GM23338 (cell line): ENCODE results near the gene PIK3CB. TPM values are rescaled to one million over a fixed set of nuclear protein-coding genes. Genes with fewer than 3 reads are reported as not detected.

Source experiments
- ATAC-seq: fragments of 200-7000 bp; cut with Tn5 transposase; 3 replicates; pipeline ENCODE4 v1.9.1; 2020
- DNase-seq: peaks from one replicate; pipeline ENCODE4 v3.0.0-alpha.2; 2015; ENCODE audit warnings: low spot score
- H2AFZ ChIP-seq: fragments of 200-600 bp; sonication (generic); 2 replicates; pipeline ENCODE4 v1.8.0; 2016; ENCODE audit warnings: antibody characterized with exemption, mild to moderate bottlenecking, moderate library complexity
- H3F3A ChIP-seq: fragments of 200-600 bp; sonication (generic); replicated peaks from 2 replicates; pipeline ENCODE4 v1.8.0; 2017; ENCODE audit warnings: antibody characterized with exemption, mixed run types, low read depth
- H3K27ac ChIP-seq: fragments of 200-600 bp; sonication (generic); 2 replicates; pipeline ENCODE4 v1.6.1; 2016; ENCODE audit warnings: low read depth
- H3K27me3 ChIP-seq: fragments of 200-600 bp; sonication (generic); 2 replicates; pipeline ENCODE4 v1.8.0; 2016; ENCODE audit warnings: mild to moderate bottlenecking, mixed run types, moderate library complexity; ENCODE audit not compliant: insufficient read depth
- H3K36me3 ChIP-seq: fragments of 200-600 bp; sonication (generic); 2 replicates; pipeline ENCODE4 v1.8.0; 2016; ENCODE audit warnings: mild to moderate bottlenecking; ENCODE audit not compliant: insufficient read depth
- H3K4me1 ChIP-seq: fragments of 200-600 bp; sonication (generic); 2 replicates; pipeline ENCODE4 v1.8.0; 2016; ENCODE audit warnings: mild to moderate bottlenecking, moderate library complexity; ENCODE audit not compliant: insufficient read depth
- H3K4me2 ChIP-seq: fragments of 200-600 bp; sonication (generic); 2 replicates; pipeline ENCODE4 v1.7.1; 2017; ENCODE audit warnings: mixed run types
- H3K4me3 ChIP-seq: fragments of 200-600 bp; sonication (generic); 2 replicates; pipeline ENCODE4 v1.6.1; 2016; ENCODE audit warnings: mixed run types
- H3K79me2 ChIP-seq: fragments of 200-600 bp; sonication (generic); replicated peaks from 2 replicates; pipeline ENCODE4 v1.8.0; 2017; ENCODE audit warnings: mild to moderate bottlenecking; ENCODE audit not compliant: insufficient read depth
- H3K9me2 ChIP-seq: fragments of 200-600 bp; sonication (generic); 2 replicates; pipeline ENCODE4 v1.8.0; 2017; ENCODE audit not compliant: insufficient read depth
- H4K20me1 ChIP-seq: fragments of 200-600 bp; sonication (generic); replicated peaks from 2 replicates; pipeline ENCODE4 v1.8.0; 2017; ENCODE audit warnings: mild to moderate bottlenecking; ENCODE audit not compliant: insufficient read depth
- H3K27ac Mint-ChIP-seq: 2 replicates; pipeline ENCODE4 v1.8.0; 2020; ENCODE audit warnings: inconsistent platforms, mild to moderate bottlenecking, moderate library complexity, mixed read lengths
- H3K27me3 Mint-ChIP-seq: 3 replicates; pipeline ENCODE4 v1.8.0; 2022; ENCODE audit warnings: low read depth, mild to moderate bottlenecking, moderate library complexity, mixed read lengths, inconsistent platforms; ENCODE audit not compliant: insufficient read depth, poor library complexity
- H3K36me3 Mint-ChIP-seq: 3 replicates; pipeline ENCODE4 v1.8.0; 2021; ENCODE audit warnings: low read depth, mild to moderate bottlenecking, inconsistent platforms, moderate library complexity, mixed read lengths
- H3K4me1 Mint-ChIP-seq: 3 replicates; pipeline ENCODE4 v1.8.0; 2020; ENCODE audit warnings: mild to moderate bottlenecking, inconsistent platforms, mixed read lengths
- H3K4me3 Mint-ChIP-seq: 3 replicates; pipeline ENCODE4 v1.8.0; 2021; ENCODE audit warnings: moderate library complexity, mild to moderate bottlenecking, inconsistent platforms, mixed read lengths
- H3K9me3 Mint-ChIP-seq: 3 replicates; pipeline ENCODE4 v1.8.0; 2020; ENCODE audit warnings: moderate library complexity, mild to moderate bottlenecking, inconsistent platforms, mixed read lengths
- CREB1 ChIP-seq: fragments of 250-450 bp; sonication (Bioruptor Pico); IDR thresholded peaks from 2 replicates; pipeline ENCODE4 v1.5.0; 2020; ENCODE audit warnings: low read depth, mild to moderate bottlenecking, moderate library complexity
- EZH2 ChIP-seq: fragments of 200-600 bp; sonication (generic); IDR thresholded peaks from one replicate; pipeline ENCODE4 v1.8.0; 2017; ENCODE audit warnings: antibody characterized with exemption, mild to moderate bottlenecking, low read depth; ENCODE audit not compliant: unreplicated experiment
- EZH2phosphoT487 ChIP-seq: fragments of 200-600 bp; sonication (generic); IDR thresholded peaks from one replicate; pipeline ENCODE4 v1.8.1; 2018; ENCODE audit warnings: antibody characterized with exemption; ENCODE audit not compliant: unreplicated experiment
- NANOG ChIP-seq: IDR thresholded peaks from 2 replicates; pipeline ENCODE4 v1.6.1; 2016; ENCODE audit warnings: antibody characterized with exemption, borderline replicate concordance
- POLR2AphosphoS5 ChIP-seq: IDR thresholded peaks from 2 replicates; pipeline ENCODE4 v1.6.1; 2016; ENCODE audit warnings: antibody characterized with exemption, low read depth
- REST ChIP-seq: IDR thresholded peaks from one replicate; pipeline ENCODE4 v1.6.1; 2018; ENCODE audit warnings: antibody characterized with exemption; ENCODE audit not compliant: unreplicated experiment
- STAT1 ChIP-seq: IDR thresholded peaks from one replicate; pipeline ENCODE4 v1.6.1; 2016; ENCODE audit warnings: antibody characterized with exemption; ENCODE audit not compliant: unreplicated experiment
- ZNF331 ChIP-seq: fragments of 250-450 bp; sonication (Bioruptor Pico); IDR thresholded peaks from 2 replicates; pipeline ENCODE4 v1.5.0; 2020; ENCODE audit warnings: low read depth, mild to moderate bottlenecking, moderate library complexity
- ZNF462 ChIP-seq: fragments of 250-450 bp; sonication (Bioruptor Pico); IDR thresholded peaks from 2 replicates; pipeline ENCODE4 v1.5.0; 2020; ENCODE audit warnings: mild to moderate bottlenecking, moderate library complexity
- polyA plus RNA-seq: library from polyadenylated mRNA; unstranded; fragments of >200 nt; fragmentation: Nextera tagmentation; extraction: Ambion mirVana; gene quantifications from 2 replicates; pipeline ENCODE4 v1.2.1, GENCODE V29; 2016
- total RNA-seq: library from RNA; depleted of rRNA; stranded (reverse); fragments of >200 nt; shearing (Covaris generic); gene quantifications from 2 replicates; pipeline ENCODE4 v1.2.3, GENCODE V29; 2014
- TF ChIP-seq, protein P1 (sequence below), 2 experiments: fragments of 200-600 bp in 1 of 2; sonication (generic) in 1 of 2; conservative IDR thresholded peaks; 2 replicates each; pipeline versions ENCODE4 v1.5.1 to v1.6.1; 2016 to 2017; ENCODE audit warnings: antibody characterized with exemption in 2 of 2, low read depth in 2 of 2, mild to moderate bottlenecking in 2 of 2, moderate library complexity in 1 of 2

PIK3CB gene
- total and polyA plus RNA-seq, 2 experiments from 2014 or later = 13.3 to 32.4 TPM

DNA sequence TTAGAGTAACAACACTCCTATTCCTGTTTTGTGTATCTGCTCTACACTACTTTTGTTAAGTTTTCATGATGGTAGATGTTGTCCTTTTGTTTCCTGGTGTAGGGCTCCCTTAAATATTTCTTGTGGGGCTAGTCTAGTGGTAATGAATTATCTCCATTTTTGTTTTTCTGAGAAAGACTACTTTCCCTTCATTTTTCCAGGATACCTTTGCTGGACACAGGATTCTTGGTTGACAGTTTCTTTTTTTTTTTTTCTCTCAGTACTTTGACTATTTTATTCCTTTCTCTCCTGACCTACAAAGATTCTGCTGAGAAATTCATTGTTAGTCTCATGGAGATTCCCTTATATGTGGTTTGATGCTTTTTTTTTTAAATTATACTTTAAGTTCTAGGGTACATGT, 188.2 kb downstream of the PIK3CB start (continued):
- no peak for TF ChIP-seq EZH2
- no peak for TF ChIP-seq POLR2AphosphoS5
- no peak for TF ChIP-seq NANOG
- no peak for TF ChIP-seq REST
- TF ChIP-seq EZH2phosphoT487 = no peak
- TF ChIP-seq STAT1 = no peak

DNA sequence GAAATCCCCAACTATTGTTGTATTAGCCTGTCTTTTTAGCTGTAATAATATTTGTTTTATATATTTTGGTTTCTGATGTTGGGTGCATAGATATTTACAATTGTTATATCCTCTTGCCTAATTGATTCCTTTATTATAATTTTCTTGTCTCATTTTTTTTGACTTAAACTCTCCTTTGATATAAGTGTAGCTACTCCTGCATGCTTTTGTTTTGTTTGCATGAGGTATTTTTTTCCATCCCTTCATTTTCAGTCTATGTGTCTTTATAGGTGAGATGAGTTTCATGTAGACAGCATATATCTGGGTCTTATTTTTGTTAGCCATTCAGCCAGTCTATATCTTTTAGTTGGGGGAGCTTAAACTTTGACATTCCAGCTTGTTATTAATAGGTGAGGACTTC, 188.7 kb downstream of the PIK3CB start:
- Mint-ChIP-seq H3K9me3 (peaks cover 85% of the 10 kb centered on the region), H3K27me3 (peaks cover 23% of the 10 kb centered on the region), H3K36me3 (peaks cover 81% of the 10 kb centered on the region), H3K27ac (no peak overlapping the region), H3K4me3 (no peak overlapping the region; the same call in 2 of the 3 replicates), H3K4me1 (no peaks in the 10 kb centered on the region; the same call in 2 of the 3 replicates)
- no peaks in the 10 kb centered on the region for H3K4me1 ChIP-seq
- no peaks in the 10 kb centered on the region for H3F3A ChIP-seq
- H3K4me2 ChIP-seq = no peak overlapping the region
- H3K9me2 ChIP-seq = no peaks in the 10 kb centered on the region
- no peaks in the 10 kb centered on the region for H3K27me3 ChIP-seq
- H3K79me2 ChIP-seq = no peaks in the 10 kb centered on the region
- no peak overlapping the region for H3K4me3 ChIP-seq
- no peak for DNase-seq
- ATAC-seq = no peak
- H4K20me1 ChIP-seq = no peaks in the 10 kb centered on the region
- H3K27ac ChIP-seq = no peak overlapping the region
- no peak overlapping the region for H2AFZ ChIP-seq
- H3K36me3 ChIP-seq = peaks cover 28% of the 10 kb centered on the region
- TF ChIP-seq EZH2 (no peak), REST (no peak), POLR2AphosphoS5 (no peak), ZNF331 (CRISPR knock-in tag) (no peak), ZNF462 (CRISPR knock-in tag) (no peak), NANOG (no peak), CREB1 (CRISPR knock-in tag) (no peak)
- TF ChIP-seq, protein P1, sequence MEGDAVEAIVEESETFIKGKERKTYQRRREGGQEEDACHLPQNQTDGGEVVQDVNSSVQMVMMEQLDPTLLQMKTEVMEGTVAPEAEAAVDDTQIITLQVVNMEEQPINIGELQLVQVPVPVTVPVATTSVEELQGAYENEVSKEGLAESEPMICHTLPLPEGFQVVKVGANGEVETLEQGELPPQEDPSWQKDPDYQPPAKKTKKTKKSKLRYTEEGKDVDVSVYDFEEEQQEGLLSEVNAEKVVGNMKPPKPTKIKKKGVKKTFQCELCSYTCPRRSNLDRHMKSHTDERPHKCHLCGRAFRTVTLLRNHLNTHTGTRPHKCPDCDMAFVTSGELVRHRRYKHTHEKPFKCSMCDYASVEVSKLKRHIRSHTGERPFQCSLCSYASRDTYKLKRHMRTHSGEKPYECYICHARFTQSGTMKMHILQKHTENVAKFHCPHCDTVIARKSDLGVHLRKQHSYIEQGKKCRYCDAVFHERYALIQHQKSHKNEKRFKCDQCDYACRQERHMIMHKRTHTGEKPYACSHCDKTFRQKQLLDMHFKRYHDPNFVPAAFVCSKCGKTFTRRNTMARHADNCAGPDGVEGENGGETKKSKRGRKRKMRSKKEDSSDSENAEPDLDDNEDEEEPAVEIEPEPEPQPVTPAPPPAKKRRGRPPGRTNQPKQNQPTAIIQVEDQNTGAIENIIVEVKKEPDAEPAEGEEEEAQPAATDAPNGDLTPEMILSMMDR (conservative IDR thresholded peaks at IDR 0.05; ENCODE audit: low read depth in 2 of 2) = no peak
